Caco-2 (cell line): Measurements from ENCODE around the gene ASPG. TPM values are rescaled to one million over a fixed set of nuclear protein-coding genes. Genes with fewer than 3 reads are reported as not detected.

Source experiments
- BruUV-seq: library from RNA; stranded (reverse); fragments of 400-500 nt; replicated peaks from 2 replicates; lab custom pipeline; 2021; lab: Mats Ljungman, UMichigan
- CTCF ChIA-PET: fragments of 300-600 bp; sonication (Branson Sonifier 250); formaldehyde crosslinking; loops from one replicate; lab custom pipeline; 2022; ENCODE audit warnings: antibody characterized with exemption; lab: Charles Lee
- POLR2A ChIA-PET: fragments of 300-600 bp; sonication (Branson Sonifier 250); formaldehyde crosslinking; loops from one replicate; lab custom pipeline; 2022; ENCODE audit warnings: antibody characterized with exemption; lab: Charles Lee
- DNase-seq, 2 experiments: peaks; one replicate each; pipeline versions ENCODE4 v3.0.0 to v3.0.0-alpha.2; 2020 to 2022
- H3K27me3 ChIP-seq: replicated peaks from 2 replicates; pipeline ENCODE4 v1.6.0; 2011; ENCODE audit warnings: low read length; ENCODE audit not compliant: control insufficient read depth, insufficient read depth
- H3K36me3 ChIP-seq: 2 replicates; pipeline ENCODE4 v1.5.1; 2011; ENCODE audit warnings: low read length; ENCODE audit not compliant: control insufficient read depth, insufficient read depth
- H3K4me1 ChIP-seq: fragments of 250-450 bp; sonication (Bioruptor Pico); 2 replicates; pipeline ENCODE4 v1.5.1; 2020; ENCODE audit warnings: mild to moderate bottlenecking
- H3K4me3 ChIP-seq: 2 replicates; pipeline ENCODE4 v1.5.1; 2011; ENCODE audit warnings: low read depth, mild to moderate bottlenecking, control low read depth, low read length
- H3K9me3 ChIP-seq: fragments of 250-450 bp; sonication (Bioruptor Pico); 2 replicates; pipeline ENCODE4 v1.5.1; 2020; ENCODE audit warnings: mild to moderate bottlenecking, moderate library complexity
- H3K27ac Mint-ChIP-seq: one replicate; pipeline ENCODE4 v1.8.0; 2022; ENCODE audit warnings: mixed read lengths; ENCODE audit not compliant: unreplicated experiment
- H3K27me3 Mint-ChIP-seq: one replicate; pipeline ENCODE4 v1.8.0; 2022; ENCODE audit warnings: mixed read lengths; ENCODE audit not compliant: insufficient read depth, unreplicated experiment
- H3K36me3 Mint-ChIP-seq: one replicate; pipeline ENCODE4 v1.8.0; 2022; ENCODE audit warnings: mild to moderate bottlenecking, mixed read lengths; ENCODE audit not compliant: insufficient read depth, unreplicated experiment
- H3K4me1 Mint-ChIP-seq: one replicate; pipeline ENCODE4 v1.8.0; 2022; ENCODE audit warnings: low read depth, mixed read lengths; ENCODE audit not compliant: unreplicated experiment
- H3K4me3 Mint-ChIP-seq: one replicate; pipeline ENCODE4 v1.8.0; 2022; ENCODE audit warnings: mild to moderate bottlenecking, moderate library complexity, mixed read lengths; ENCODE audit not compliant: unreplicated experiment
- H3K9me3 Mint-ChIP-seq: one replicate; pipeline ENCODE4 v1.8.0; 2022; ENCODE audit warnings: mixed read lengths; ENCODE audit not compliant: unreplicated experiment
- intact Hi-C: fragments of 100-400 bp; cut with micrococcal nuclease; formaldehyde crosslinking; loops from one replicate; pipeline ENCODE4 v1.10.0; 2022; ENCODE audit not compliant: unreplicated experiment
- total RNA-seq: library from RNA; stranded (reverse); gene quantifications from 2 replicates; pipeline ENCODE4 v1.2.3, GENCODE V29; 2022
- TF ChIP-seq, protein P1 (sequence below), 2 experiments: fragments of 200-600 bp in 1 of 2; IDR thresholded peaks; 1 replicate in 1 of 2; 2 replicates in 1 of 2; pipeline versions ENCODE4 v1.5.1 to v1.8.0; 2011 to 2022; ENCODE audit warnings: antibody characterized with exemption in 1 of 2, control low read depth in 1 of 2, inconsistent platforms in 1 of 2, low read depth in 1 of 2, low read length in 1 of 2, mild to moderate bottlenecking in 1 of 2, moderate library complexity in 1 of 2; ENCODE audit not compliant: insufficient read depth in 1 of 2, severe bottlenecking in 1 of 2, unreplicated experiment in 1 of 2

The ASPG gene
- total RNA-seq, 1 experiment from 2014 or later, result not detected

DNA sequence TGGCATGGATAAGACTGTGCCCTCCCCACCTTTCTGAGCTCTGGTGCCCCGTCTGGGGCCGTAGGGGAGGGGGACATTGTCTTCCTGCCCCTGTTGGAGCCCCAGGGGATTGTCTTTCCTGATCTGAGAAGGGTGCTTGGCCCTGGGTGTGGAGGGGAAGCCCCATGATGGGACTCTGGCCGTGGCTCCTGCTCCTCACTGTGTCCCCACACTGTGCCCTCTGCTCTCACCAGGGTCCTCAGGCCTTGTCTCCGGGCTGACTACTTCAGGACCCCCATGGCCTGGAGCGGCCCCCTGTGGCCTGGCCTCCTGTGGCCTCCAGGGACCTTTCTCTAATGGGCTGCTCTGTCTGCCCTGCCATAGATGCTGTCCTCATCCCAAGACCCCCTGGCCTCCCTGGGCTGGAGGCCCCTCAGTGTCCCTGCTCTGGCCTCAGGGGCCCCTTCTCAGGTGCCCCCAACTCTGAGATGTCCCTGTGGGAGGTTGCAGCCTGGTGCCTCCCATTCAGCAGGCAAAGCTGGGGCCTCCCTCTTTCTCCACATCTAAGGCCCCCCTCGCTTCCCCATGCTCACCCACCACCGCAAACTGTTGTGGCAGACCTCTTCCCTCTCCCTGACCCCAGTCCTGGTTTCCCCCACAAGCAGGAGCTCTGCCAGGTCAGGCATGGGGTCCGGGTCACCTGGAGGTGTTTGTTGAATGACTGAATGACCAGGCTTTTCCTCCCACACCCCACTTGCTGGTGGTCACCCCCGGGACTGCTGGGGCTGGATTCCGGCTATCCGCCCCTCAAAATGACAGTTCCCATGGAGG is 56.8 kb downstream of the ASPG start:
- Histone ChIP-seq H3K9me3 (no peaks in the 10 kb centered on the region), H3K27me3 (no peaks in the 10 kb centered on the region), H3K36me3 (no peaks in the 10 kb centered on the region), H3K4me1 (peaks cover under 1% of the 10 kb centered on the region; the same call in 1 of the 2 replicates), H3K4me3 (no peak overlapping the region)
- intact Hi-C loops, result no loop called here
- peaks cover 12% of the 10 kb centered on the region for H3K27me3 Mint-ChIP-seq
- H3K4me3 Mint-ChIP-seq, result no peak overlapping the region
- ChIA-PET CTCF (no interaction called here), POLR2A (no interaction called here)
- DNase-seq, result no peak
- no peaks in the 10 kb centered on the region for H3K4me1 Mint-ChIP-seq
- no peaks in the 10 kb centered on the region for H3K9me3 Mint-ChIP-seq
- H3K27ac Mint-ChIP-seq, result no peak overlapping the region
- no TSS peak for BruUV-seq
- no peaks in the 10 kb centered on the region for H3K36me3 Mint-ChIP-seq
- TF ChIP-seq, protein P1, sequence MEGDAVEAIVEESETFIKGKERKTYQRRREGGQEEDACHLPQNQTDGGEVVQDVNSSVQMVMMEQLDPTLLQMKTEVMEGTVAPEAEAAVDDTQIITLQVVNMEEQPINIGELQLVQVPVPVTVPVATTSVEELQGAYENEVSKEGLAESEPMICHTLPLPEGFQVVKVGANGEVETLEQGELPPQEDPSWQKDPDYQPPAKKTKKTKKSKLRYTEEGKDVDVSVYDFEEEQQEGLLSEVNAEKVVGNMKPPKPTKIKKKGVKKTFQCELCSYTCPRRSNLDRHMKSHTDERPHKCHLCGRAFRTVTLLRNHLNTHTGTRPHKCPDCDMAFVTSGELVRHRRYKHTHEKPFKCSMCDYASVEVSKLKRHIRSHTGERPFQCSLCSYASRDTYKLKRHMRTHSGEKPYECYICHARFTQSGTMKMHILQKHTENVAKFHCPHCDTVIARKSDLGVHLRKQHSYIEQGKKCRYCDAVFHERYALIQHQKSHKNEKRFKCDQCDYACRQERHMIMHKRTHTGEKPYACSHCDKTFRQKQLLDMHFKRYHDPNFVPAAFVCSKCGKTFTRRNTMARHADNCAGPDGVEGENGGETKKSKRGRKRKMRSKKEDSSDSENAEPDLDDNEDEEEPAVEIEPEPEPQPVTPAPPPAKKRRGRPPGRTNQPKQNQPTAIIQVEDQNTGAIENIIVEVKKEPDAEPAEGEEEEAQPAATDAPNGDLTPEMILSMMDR (IDR thresholded peaks at IDR 0.05; ENCODE audit: insufficient read depth in 1 of 2, low read depth in 1 of 2, low read length in 1 of 2, severe bottlenecking in 1 of 2, unreplicated experiment in 1 of 2), result no peak

DNA sequence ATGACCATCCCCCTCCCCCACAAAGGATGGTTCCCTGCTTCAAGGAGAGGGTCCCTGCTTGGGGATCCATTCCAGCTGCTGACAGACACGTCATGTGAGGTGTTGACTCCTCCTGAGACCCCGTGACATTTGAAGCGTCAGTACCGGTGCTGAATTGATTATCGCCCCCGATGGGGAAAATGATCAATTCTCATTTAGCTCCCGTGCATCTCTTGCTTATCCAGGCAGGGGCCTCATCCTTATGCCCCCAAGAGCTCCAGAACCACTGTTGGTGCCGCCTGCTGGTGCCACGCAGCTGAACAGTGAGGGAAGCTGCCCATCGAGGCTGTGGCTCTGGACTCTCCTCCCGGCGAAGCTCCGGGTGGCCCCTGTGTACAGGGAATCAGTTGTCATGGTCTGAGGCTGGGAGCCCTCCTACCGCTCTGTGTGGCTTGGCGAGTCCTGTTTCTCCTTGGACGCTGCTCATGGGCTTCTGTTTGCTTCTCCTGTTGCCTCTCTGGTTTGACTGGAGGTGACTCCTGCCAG is 57.5 kb downstream of the ASPG start:
- TF ChIP-seq, protein P1 (IDR thresholded peaks at IDR 0.05; ENCODE audit: insufficient read depth in 1 of 2, low read depth in 1 of 2, low read length in 1 of 2, severe bottlenecking in 1 of 2, unreplicated experiment in 1 of 2), result no peak
- Mint-ChIP-seq H3K4me3 (no peak overlapping the region), H3K4me1 (no peaks in the 10 kb centered on the region), H3K27ac (no peak overlapping the region), H3K36me3 (no peaks in the 10 kb centered on the region), H3K27me3 (peaks cover 12% of the 10 kb centered on the region), H3K9me3 (no peaks in the 10 kb centered on the region)
- CTCF ChIA-PET, result interaction anchor here (0.5 kb wide), 1 partner anchor 291 kb away, joined by 3 read pairs; no protein-coding TSS in a partner anchor
- Histone ChIP-seq H3K4me1 (no peaks in the 10 kb centered on the region), H3K9me3 (no peaks in the 10 kb centered on the region), H3K4me3 (no peak overlapping the region), H3K27me3 (no peaks in the 10 kb centered on the region), H3K36me3 (no peaks in the 10 kb centered on the region)
- POLR2A ChIA-PET, result no interaction called here
- intact Hi-C loops, result no loop called here
- no TSS peak for BruUV-seq
- DNase-seq, result no peak

DNA sequence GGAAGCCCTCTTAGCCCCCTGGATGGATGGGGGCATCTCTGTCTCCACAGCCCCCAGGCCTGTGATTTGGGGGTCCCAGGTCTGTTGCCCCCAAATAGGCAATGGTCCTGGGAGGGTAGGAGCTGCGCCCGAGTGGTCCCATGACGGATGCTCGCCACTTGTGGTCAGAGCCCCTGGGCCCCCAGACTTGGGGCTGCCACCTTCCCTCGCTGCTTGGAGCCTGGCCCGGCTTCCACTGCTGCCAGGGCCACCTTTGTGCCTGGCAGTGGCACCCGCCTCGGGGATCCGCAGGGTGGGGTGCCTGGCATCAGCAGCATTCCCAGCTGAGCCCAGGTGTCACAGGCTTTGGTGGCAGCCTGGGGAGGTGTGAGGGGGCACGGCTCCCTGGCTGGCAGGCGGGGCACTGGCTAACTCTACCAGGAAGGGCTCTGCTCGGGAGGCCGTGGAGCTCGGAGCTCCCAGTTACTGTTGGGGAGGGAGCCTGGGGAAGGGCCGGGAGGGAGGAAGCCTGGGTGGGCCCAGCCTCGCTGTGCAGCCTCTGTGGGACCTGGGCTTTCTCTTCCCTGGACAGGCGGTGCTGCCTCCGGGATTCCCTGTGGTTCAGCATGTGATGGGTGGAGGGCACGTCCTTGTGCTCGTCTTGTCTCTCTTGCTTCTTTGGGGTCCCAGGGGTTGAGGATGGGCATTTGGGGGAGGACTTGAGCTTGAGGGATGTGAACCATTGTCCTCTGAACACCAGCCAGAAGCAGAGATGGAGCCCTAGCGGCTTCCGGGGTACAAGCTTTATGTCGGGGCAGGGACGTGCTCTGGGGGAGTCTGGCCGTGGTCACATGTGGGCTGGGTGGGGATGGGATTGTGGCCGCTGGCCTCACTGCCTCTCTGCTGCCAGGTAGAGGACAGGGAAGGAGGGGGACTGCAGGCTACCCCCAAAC is 58.3 kb downstream of the ASPG start:
- Mint-ChIP-seq H3K4me3 (no peak overlapping the region), H3K36me3 (no peaks in the 10 kb centered on the region), H3K9me3 (no peaks in the 10 kb centered on the region), H3K4me1 (no peaks in the 10 kb centered on the region), H3K27me3 (peaks cover 12% of the 10 kb centered on the region), H3K27ac (no peak overlapping the region)
- H3K27me3 ChIP-seq, result no peaks in the 10 kb centered on the region
- BruUV-seq, result no TSS peak
- H3K9me3 ChIP-seq, result no peaks in the 10 kb centered on the region
- DNase-seq, result no peak
- H3K4me3 ChIP-seq, result no peak overlapping the region
- ChIA-PET CTCF (interaction anchor here (0.5 kb wide), 1 partner anchor 291 kb away, joined by 3 read pairs; no protein-coding TSS in a partner anchor), POLR2A (no interaction called here)
- TF ChIP-seq, protein P1 (IDR thresholded peaks at IDR 0.05; ENCODE audit: insufficient read depth in 1 of 2, low read depth in 1 of 2, low read length in 1 of 2, severe bottlenecking in 1 of 2, unreplicated experiment in 1 of 2), result no peak
- H3K36me3 ChIP-seq, result no peaks in the 10 kb centered on the region
- intact Hi-C loops, result no loop called here
- H3K4me1 ChIP-seq, result no peaks in the 10 kb centered on the region
